Thymus (tissue), 11 donors: Measurements from ENCODE around the gene IGSF3. TPM values are rescaled to one million over a fixed set of nuclear protein-coding genes. Genes with fewer than 3 reads are reported as not detected.
"Not testable (repeated sequence)": the region's sequence is repeated elsewhere in the genome, so short reads cannot be mapped to it uniquely, and the experiment has no call there.

Experiments
- DNase-seq, 9 donors: peaks; one replicate each; pipeline ENCODE4 v3.0.0-alpha.2; 2013; ENCODE audit warnings: low spot score in 9 of 9, low read depth in 6 of 9, missing footprints in 1 of 9
- H3K27ac ChIP-seq, 2 donors: one replicate each; pipeline ENCODE4 v1.5.1; 2013; ENCODE audit warnings: control low read depth in 1 of 2, low read depth in 1 of 2, low read length in 1 of 2, mild to moderate bottlenecking in 1 of 2, moderate library complexity in 1 of 2
- H3K27me3 ChIP-seq, 2 donors: one replicate each; pipeline ENCODE4 v1.5.1; 2013; ENCODE audit warnings: low read length in 1 of 2; ENCODE audit not compliant: control insufficient read depth in 2 of 2, insufficient read depth in 1 of 2
- H3K36me3 ChIP-seq, 2 donors: one replicate each; pipeline ENCODE4 v1.5.1; 2013; ENCODE audit warnings: low read length in 1 of 2, mild to moderate bottlenecking in 1 of 2, moderate library complexity in 1 of 2; ENCODE audit not compliant: control insufficient read depth in 2 of 2, insufficient read depth in 2 of 2
- H3K4me1 ChIP-seq, 2 donors: one replicate each; pipeline ENCODE4 v1.5.1; 2013; ENCODE audit warnings: low read length in 2 of 2; ENCODE audit not compliant: control insufficient read depth in 2 of 2, insufficient read depth in 2 of 2
- H3K4me3 ChIP-seq, 2 donors: one replicate each; pipeline ENCODE4 v1.5.1; 2013; ENCODE audit warnings: low read length in 2 of 2, control low read depth in 1 of 2, mild to moderate bottlenecking in 1 of 2
- H3K9me3 ChIP-seq, 2 donors: one replicate each; pipeline ENCODE4 v1.5.1; 2013; ENCODE audit warnings: low read length in 1 of 2, mild to moderate bottlenecking in 1 of 2; ENCODE audit not compliant: control insufficient read depth in 2 of 2, insufficient read depth in 1 of 2
- WGBS: extraction: QIAGEN DNeasy Blood & Tissue Kit; methylation state at CpG from one replicate; pipeline ENCODE4 v1.1.7; 2013; 5-methylcytosine and 5-hydroxymethylcytosine counted together
- polyA plus RNA-seq: library from polyadenylated mRNA; stranded (reverse); fragments of 200-250 nt; gene quantifications from one replicate; pipeline ENCODE4 v1.2.3, GENCODE V29; 2013
- total RNA-seq: library from RNA; stranded (reverse); fragments of 120-200 nt; gene quantifications from one replicate; pipeline ENCODE4 v1.2.4, GENCODE V29; 2013
- donor health status: healthy.

IGSF3 gene
- total and polyA plus RNA-seq, 2 donors, result 6.4 to 12.5 TPM

DNA sequence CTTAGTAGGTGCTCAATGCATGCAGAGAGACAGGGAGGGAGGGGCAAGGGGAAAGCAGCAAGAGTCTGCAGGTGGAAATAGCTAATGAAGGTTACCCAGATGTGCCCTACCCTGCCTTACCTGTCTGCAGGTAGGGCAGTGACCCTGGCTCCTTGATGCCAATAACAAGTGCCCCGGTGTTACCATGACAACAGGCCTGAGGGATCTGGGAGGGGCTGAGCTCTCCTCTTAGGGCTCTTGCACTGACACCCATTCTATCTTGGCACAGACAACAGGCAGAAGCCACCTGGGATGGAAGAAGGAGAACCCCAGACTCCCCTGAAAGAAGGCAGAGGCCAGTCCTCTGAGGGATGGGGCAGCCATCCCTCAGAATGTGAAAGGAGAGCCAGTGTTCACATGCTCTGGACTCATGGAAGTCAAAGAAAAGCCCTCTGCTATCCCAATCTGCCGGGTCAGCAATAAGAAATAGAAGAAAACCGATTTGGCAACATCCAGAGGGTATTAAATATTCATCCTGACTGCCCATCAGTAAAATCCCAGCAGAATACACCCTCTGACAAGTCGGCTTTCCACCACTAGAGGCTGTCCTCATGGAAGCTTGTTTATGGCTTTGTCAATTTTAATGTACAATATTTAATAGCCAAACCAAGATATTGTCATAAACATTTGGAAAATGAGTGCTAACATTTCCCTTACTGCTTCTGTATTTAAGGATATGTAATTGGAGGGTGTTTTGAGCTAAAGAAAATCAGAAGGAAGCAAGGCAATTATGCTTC lies 72.3 kb downstream of the IGSF3 start:
- 78% methylated on average over 4 of the region's 4 CpGs for WGBS
- H3K36me3 ChIP-seq, H3K4me1 ChIP-seq, H3K27me3 ChIP-seq, H3K27ac ChIP-seq, H3K9me3 ChIP-seq, H3K4me3 ChIP-seq, DNase-seq: not testable (repeated sequence)

DNA sequence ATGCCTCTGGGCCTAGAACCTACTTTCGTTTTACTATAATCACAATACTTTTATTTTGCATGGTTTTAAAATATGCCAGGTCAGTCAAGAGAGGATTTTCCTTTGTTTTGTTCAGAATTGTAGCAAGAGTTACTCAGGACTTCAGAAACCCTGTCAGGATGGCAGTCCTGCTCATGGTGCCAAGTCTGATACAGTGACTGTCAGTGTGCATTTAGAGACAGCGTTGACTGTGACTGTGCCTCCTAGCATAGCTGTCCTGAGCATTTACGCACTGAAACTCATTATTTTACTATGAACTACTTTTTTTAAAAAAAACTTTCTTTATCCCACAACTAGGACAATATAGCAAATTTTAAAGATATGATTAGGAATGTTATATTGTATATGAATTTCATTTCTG lies 73.6 kb downstream of the IGSF3 start:
- 99% methylated on average over 3 of the region's 3 CpGs for WGBS
- not testable (repeated sequence) for H3K4me1 ChIP-seq, H3K27me3 ChIP-seq, H3K4me3 ChIP-seq, H3K27ac ChIP-seq, DNase-seq, H3K9me3 ChIP-seq, H3K36me3 ChIP-seq

DNA sequence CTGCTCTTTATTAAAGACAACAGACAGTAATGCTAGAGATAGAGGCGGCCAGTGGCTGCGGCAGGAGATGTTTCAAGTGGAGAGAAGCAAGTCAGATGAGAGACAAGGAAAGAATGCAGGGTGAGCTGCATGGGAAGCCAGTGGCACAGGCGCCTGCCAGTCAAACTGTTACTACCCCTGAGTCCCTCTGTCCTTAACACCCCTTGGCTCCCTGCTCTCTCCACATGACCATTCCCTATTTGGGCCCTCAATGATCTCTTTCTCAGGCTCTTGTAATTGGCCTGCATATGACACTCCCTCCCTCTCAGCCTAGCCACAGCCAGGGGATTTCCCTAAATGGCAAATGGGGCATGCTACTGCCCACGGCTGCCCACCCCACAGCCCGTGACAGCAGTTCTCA lies 74.1 kb downstream of the IGSF3 start:
- not testable (repeated sequence) for H3K9me3 ChIP-seq, H3K4me3 ChIP-seq, DNase-seq, H3K27me3 ChIP-seq, H3K27ac ChIP-seq, H3K36me3 ChIP-seq, H3K4me1 ChIP-seq
- WGBS, result 97% methylated on average over 3 of the region's 5 CpGs

- not testable (repeated sequence) for H3K27me3 ChIP-seq, H3K36me3 ChIP-seq, H3K27ac ChIP-seq, H3K4me3 ChIP-seq, H3K4me1 ChIP-seq, H3K9me3 ChIP-seq, DNase-seq
- 95% methylated on average over 7 of the region's 7 CpGs for WGBS
These were observed 75.5 kb downstream of the IGSF3 start for GRCh38 chr1:116591951-116592605.

DNA sequence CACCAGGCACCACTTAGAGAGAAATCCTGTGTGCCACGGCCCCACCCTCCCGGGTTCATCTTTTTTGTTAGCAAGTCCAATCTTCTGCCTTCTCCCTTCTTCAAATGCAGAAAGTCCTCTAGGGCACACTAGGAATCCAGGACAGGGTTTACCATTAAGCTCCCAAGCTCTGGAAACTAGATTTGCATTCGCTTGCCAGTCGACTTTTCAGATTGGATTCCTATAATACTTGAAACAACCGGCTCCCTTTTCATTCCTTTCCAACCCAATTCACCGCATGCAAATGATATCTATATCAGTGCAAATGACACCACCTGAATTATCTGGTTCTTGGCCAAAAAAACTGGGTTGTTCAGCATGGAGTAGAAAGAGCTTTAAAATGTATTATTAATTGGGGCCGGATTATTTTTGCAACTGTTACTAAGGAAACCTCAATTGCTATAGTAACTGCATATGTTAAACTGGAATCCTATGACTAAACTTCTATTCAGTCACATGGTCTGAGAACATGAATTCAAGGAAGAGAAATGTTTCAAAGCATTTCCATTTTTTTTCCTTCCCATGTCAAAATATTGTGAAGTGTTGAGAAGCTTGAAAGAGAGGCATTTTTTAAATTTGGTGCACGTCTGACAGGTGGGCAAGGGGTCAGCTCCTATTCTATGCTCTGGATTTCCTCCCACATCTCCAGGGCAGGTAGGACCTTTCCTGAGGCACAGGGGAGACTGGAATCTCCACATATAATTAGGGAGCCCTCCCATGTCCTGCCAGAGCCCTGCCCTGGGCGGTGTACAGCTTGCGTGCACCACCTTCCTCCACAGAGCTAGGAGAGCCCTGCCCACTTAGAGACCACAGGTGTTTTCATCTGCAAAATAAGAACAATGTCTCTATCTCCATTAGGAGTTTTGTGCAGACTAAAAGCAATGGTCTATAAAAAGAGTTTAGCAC lies 76.3 kb downstream of the IGSF3 start:
- not testable (repeated sequence) for H3K36me3 ChIP-seq, H3K27me3 ChIP-seq, DNase-seq, H3K9me3 ChIP-seq, H3K4me1 ChIP-seq, H3K4me3 ChIP-seq, H3K27ac ChIP-seq
- 95% methylated on average over 5 of the region's 10 CpGs for WGBS

- H3K27me3 ChIP-seq, H3K27ac ChIP-seq, H3K9me3 ChIP-seq, DNase-seq, H3K4me1 ChIP-seq, H3K4me3 ChIP-seq, H3K36me3 ChIP-seq: not testable (repeated sequence)
- 90% methylated on average over 6 of the region's 6 CpGs for WGBS
These were observed 77.1 kb downstream of the IGSF3 start for GRCh38 chr1:116590359-116591005.

DNA sequence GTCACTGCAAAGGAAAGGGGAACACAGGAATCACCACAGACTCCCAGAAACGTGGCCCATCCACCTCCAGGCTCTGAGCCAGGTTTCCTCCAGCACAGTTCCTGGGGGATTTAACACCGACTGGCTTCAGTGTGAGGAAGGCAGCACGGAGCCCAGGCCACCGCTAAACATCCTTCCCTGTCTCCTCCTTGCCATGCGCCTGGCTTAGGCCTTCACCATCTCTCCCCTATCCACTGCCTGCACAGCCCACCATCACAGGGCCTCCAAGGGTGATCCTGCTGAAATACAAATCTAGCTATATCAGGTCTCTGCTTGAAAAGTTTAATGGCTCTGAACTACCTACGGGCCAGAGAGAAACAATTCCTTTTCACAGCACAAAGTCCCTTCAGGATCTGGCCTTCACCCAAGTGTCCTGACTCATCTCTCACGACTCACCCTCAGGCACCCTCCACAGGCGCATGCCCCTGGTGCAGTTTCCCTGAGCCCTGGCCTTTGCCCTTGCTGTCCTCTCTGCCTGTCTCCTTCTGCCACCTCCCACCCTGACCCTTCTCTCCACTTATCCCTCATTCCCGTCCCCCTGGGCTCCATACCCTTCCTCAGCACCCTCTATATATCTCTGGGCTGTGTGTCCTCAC lies 78.3 kb downstream of the IGSF3 start:
- DNase-seq, H3K36me3 ChIP-seq, H3K4me1 ChIP-seq, H3K9me3 ChIP-seq, H3K27me3 ChIP-seq, H3K4me3 ChIP-seq, H3K27ac ChIP-seq: not testable (repeated sequence)
- 95% methylated on average over 9 of the region's 9 CpGs for WGBS

DNA sequence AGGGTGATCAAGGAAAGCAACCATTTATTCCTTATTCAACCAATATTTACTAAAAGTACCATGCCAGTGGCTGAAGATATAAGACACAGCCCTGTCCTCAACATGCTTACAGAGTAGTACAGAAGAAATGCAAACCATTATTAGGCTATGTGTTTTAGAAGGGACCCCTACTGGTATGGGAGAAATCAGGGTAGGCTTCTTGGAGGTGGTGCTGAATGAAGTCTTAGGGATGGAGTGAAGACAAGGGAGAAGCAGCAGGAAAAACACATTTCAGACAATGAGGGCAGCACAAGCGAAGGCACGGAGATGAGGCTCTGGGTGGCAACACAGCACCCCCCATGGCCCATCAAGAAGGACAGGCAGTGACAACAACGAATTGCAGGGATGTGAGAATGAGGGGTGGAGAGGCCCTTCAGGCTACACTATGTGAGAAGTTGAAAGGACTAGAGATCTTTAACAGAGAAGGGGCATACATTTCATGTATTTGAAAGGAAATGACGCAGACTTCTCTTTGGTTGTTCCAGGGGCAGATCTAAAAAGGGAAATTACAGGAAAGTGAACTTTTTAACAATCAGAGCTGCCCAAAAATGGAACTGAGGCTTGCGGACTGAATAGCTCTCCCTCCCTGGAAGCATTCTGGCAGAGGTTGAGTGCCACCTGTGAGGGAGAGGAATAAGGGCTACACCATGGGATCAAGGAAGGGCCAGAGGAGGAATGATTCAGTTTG lies 79.9 kb downstream of the IGSF3 start:
- Histone ChIP-seq H3K4me3 (no peak overlapping the region), H3K9me3 (no peaks in the 10 kb centered on the region), H3K27ac (no peak overlapping the region), H3K36me3 (no peaks in the 10 kb centered on the region), H3K4me1 (peaks cover 0 to 6% of the 10 kb centered on the region in 2 donors), H3K27me3 (no peaks in the 10 kb centered on the region)
- no peak for DNase-seq
- WGBS, result 74% methylated on average over 5 of the region's 5 CpGs
